Thyroid gland (tissue), 4 donors: ENCODE data around the gene KLHDC8A. TPM values are rescaled to one million over a fixed set of nuclear protein-coding genes. Genes with fewer than 3 reads are reported as not detected.

ENCODE experiments used
- DNase-seq, 2 donors: peaks; one replicate each; pipeline ENCODE4 v3.0.0-alpha.2; 2019
- H3K27ac ChIP-seq, 3 donors: fragments of 200-600 bp; sonication (generic); 1 replicate in 2 of 3; 2 replicates in 1 of 3; pipeline ENCODE4 v1.5.1; 2016 to 2019; ENCODE audit warnings: mild to moderate bottlenecking in 1 of 3, moderate library complexity in 1 of 3
- H3K27me3 ChIP-seq: fragments of 200-600 bp; sonication (generic); one replicate; pipeline ENCODE4 v1.5.1; 2019
- H3K36me3 ChIP-seq, 2 donors: fragments of 200-600 bp; sonication (generic); one replicate each; pipeline ENCODE4 v1.5.1; 2016 to 2019
- H3K4me1 ChIP-seq, 2 donors: fragments of 200-600 bp; sonication (generic); one replicate each; pipeline ENCODE4 v1.5.1; 2017 to 2019
- H3K4me3 ChIP-seq, 3 donors: fragments of 200-600 bp; sonication (generic); replicated peaks in 1 of 3; 1 replicate in 2 of 3; 2 replicates in 1 of 3; pipeline ENCODE4 v1.5.1; 2016; ENCODE audit warnings: mild to moderate bottlenecking in 1 of 3
- H3K9me3 ChIP-seq: fragments of 200-600 bp; sonication (generic); one replicate; pipeline ENCODE4 v1.5.1; 2017
- CTCF ChIP-seq, 6 experiments: fragments of 200-600 bp in 3 of 6; fragments of 450-650 bp in 3 of 6; sonication (generic) in 3 of 6; IDR thresholded peaks; one replicate each; pipeline ENCODE4 v1.5.1; 2016 to 2019; ENCODE audit warnings: antibody characterized with exemption in 6 of 6, mild to moderate bottlenecking in 2 of 6, inconsistent platforms in 1 of 6, moderate library complexity in 1 of 6
- POLR2A ChIP-seq, 2 donors: fragments of 450-650 bp; IDR thresholded peaks; one replicate each; pipeline ENCODE4 v1.6.1; 2017; ENCODE audit warnings: antibody characterized with exemption in 2 of 2, mild to moderate bottlenecking in 2 of 2, moderate library complexity in 1 of 2
- WGBS, 2 donors: methylation state at CpG; one replicate each; pipeline ENCODE4 v1.1.5; 2017; 5-methylcytosine and 5-hydroxymethylcytosine counted together
- intact Hi-C: fragments of 100-400 bp; cut with DNase I; formaldehyde crosslinking; loops from one replicate; pipeline ENCODE4 v1.15.1; 2023
- total RNA-seq, 4 donors: library from RNA; depleted of rRNA; stranded (reverse); fragments of >200 nt; gene quantifications; one replicate each; pipeline ENCODE4 v1.2.3, GENCODE V29; 2016

KLHDC8A gene
- total RNA-seq, 4 donors from 2014 or later = 1.1 to 2.0 (median 1.5) TPM

GRCh38 chr1:205354259-205355074 lies 2.3 kb downstream of the KLHDC8A start:
- peak; percentile 66 to 67 for DNase-seq
- WGBS, 2 donors = 27 to 50% methylated on average over 5 of the region's 5 CpGs
- H3K4me3 ChIP-seq = no peak overlapping the region
- H3K36me3 ChIP-seq = no peaks in the 10 kb centered on the region
- TF ChIP-seq CTCF (IDR thresholded peaks at IDR 0.05) (peak; percentile 75 to 88 (median 80)), POLR2A (IDR thresholded peaks at IDR 0.05) (no peak)
- intact Hi-C loops = loop anchor here (5.0 kb wide), 1 partner anchor 133 kb away; no protein-coding TSS in a partner anchor
- H3K9me3 ChIP-seq = no peaks in the 10 kb centered on the region
- H3K27me3 ChIP-seq = no peaks in the 10 kb centered on the region
- peaks cover 8 to 11% of the 10 kb centered on the region in 2 donors for H3K4me1 ChIP-seq
- peak overlapping the region in 1 of 3 donors; percentile 15 for H3K27ac ChIP-seq

GRCh38 chr1:205353612-205354011 lies 3.1 kb downstream of the KLHDC8A start:
- intact Hi-C loops = loop anchor here (5.0 kb wide), 1 partner anchor 134 kb away; no protein-coding TSS in a partner anchor
- 89% methylated on average over 6 of the region's 6 CpGs for WGBS, 2 donors
- no peaks in the 10 kb centered on the region for H3K27me3 ChIP-seq
- no peak overlapping the region for H3K4me3 ChIP-seq
- DNase-seq = no peak
- H3K36me3 ChIP-seq = no peaks in the 10 kb centered on the region
- TF ChIP-seq POLR2A (IDR thresholded peaks at IDR 0.05) (no peak), CTCF (IDR thresholded peaks at IDR 0.05) (no peak)
- H3K27ac ChIP-seq = no peak overlapping the region
- peaks cover 8 to 11% of the 10 kb centered on the region in 2 donors for H3K4me1 ChIP-seq
- H3K9me3 ChIP-seq = no peaks in the 10 kb centered on the region

GRCh38 chr1:205353191-205353590 lies 3.5 kb downstream of the KLHDC8A start:
- no peak for TF ChIP-seq POLR2A (IDR thresholded peaks at IDR 0.05)
- no peak for TF ChIP-seq CTCF (IDR thresholded peaks at IDR 0.05)
- H3K4me1 ChIP-seq = peaks cover 8 to 11% of the 10 kb centered on the region in 2 donors
- no peaks in the 10 kb centered on the region for H3K27me3 ChIP-seq
- H3K36me3 ChIP-seq = no peaks in the 10 kb centered on the region
- H3K4me3 ChIP-seq = no peak overlapping the region
- WGBS, 2 donors = 91 to 92% methylated on average over 4 of the region's 4 CpGs
- no peaks in the 10 kb centered on the region for H3K9me3 ChIP-seq
- DNase-seq = no peak
- intact Hi-C loops = loop anchor here (5.0 kb wide), 1 partner anchor 134 kb away; no protein-coding TSS in a partner anchor
- H3K27ac ChIP-seq = no peak overlapping the region

- TF ChIP-seq CTCF (IDR thresholded peaks at IDR 0.05) (no peak), POLR2A (IDR thresholded peaks at IDR 0.05) (no peak)
- H3K27me3 ChIP-seq = no peaks in the 10 kb centered on the region
- no peak overlapping the region for H3K4me3 ChIP-seq
- 87 to 88% methylated on average over 11 of the region's 11 CpGs for WGBS, 2 donors
- no peak for DNase-seq
- H3K4me1 ChIP-seq = peaks cover 8 to 16% of the 10 kb centered on the region in 2 donors
- no peaks in the 10 kb centered on the region for H3K36me3 ChIP-seq
- H3K9me3 ChIP-seq = no peaks in the 10 kb centered on the region
- intact Hi-C loops = loop anchor here (5.0 kb wide), 1 partner anchor 135 kb away; no protein-coding TSS in a partner anchor
- H3K27ac ChIP-seq = no peak overlapping the region
Observed at GRCh38 chr1:205351984-205352713, 4.6 kb downstream of the KLHDC8A start.
